Activated naive CD4-positive, alpha-beta T cell treated with anti-CD3 and anti-CD28 coated beads, Interleukin-2, amount 50 U/mL, for 16 hours (primary cell): Measurements from ENCODE around the gene NDUFS6.
"Not testable (repeated sequence)": the region's sequence is repeated elsewhere in the genome, so short reads cannot be mapped to it uniquely, and the experiment has no call there.

ENCODE experiments used
- DNase-seq: peaks from one replicate; pipeline ENCODE4 v3.0.0-alpha.2; 2020

NDUFS6 gene

DNA sequence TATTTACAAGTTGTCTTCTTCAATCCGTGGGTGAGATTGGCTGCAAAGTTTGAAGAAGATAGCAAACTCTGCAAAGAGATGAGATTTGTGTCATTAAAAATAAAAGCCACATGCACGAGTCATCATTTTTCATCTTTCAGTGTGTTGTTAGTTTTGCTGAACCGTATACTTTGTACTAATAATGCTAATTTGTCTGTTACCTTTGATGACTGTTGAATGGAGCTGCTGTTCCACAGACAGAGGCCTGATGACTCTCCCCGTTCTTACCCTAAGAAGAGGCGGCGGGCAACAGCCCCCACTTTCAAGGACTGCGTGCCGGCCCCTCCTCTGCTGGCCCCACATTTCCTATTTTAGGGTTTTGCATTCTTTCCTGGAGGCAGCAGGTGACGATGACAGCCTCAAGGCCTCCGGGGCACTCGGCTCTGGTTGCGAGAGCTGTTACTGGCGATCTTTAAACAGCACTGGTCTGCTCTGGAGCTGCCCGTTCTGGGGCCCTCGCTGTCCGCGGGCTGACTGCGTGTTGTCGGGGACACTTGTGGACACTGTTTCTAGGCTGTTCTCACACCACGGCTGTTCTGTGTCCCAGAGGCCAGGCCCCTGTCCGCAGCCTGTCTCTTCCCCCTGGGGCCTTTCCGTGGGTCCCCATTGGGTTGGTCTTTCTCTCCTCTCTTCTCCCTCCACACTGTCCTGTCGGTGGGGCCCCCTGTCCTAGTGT is 35.1 kb downstream of the NDUFS6 start:
- DNase-seq: no peak

DNA sequence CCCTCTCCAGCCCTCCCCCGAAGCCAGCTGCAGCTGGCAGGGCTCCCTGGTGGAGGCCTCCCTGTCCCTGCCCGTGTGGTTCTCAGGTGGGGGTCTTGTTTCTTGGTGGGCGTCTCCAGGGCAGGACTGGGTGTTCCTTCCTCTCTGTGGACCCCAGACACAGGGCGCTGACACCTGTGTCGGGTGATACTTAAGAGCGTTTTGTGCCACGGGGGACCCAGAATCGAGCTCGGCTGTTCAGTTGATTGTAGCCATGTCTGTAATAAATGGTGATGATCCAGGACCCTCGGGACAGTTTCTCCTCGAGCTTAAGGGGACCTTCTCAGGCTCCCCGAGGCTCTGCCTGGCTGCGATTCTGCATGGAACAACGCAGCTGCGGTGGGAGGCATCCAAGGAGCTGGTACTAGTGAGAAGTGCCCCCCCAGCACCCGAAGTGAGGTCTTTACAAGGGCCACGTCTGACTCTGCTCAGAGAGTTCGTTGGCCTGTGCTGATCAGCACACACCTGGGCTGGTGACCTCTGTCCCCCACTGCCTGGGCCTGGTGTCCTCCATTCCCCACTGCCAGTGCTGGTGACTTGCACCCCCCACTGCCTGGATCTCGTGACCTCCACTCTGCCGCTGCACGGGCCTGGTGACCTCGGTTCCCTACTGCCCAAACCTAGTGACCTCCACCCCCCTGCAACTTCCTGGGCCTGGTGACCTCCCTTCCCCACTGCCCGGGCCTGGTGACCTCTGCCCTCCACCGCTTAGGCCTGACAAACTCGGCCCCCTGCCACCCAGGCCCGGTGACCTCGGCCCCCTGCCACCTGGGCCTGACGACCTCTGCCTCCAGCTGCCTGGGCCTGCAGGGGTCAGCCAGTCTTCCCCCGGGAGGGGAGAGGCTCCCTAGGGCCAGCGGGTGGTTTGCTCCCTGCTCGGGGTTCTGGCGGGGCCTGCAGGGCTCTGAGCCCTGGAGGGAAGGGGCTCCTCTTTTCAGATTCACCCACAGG is 36.0 kb downstream of the NDUFS6 start:
- DNase-seq: no peak

GRCh38 chr5:1838013-1838412 is 36.8 kb downstream of the NDUFS6 start:
- DNase-seq: no peak

- DNase-seq: no peak
Measured at GRCh38 chr5:1840071-1840547, 38.9 kb downstream of the NDUFS6 start.

DNA sequence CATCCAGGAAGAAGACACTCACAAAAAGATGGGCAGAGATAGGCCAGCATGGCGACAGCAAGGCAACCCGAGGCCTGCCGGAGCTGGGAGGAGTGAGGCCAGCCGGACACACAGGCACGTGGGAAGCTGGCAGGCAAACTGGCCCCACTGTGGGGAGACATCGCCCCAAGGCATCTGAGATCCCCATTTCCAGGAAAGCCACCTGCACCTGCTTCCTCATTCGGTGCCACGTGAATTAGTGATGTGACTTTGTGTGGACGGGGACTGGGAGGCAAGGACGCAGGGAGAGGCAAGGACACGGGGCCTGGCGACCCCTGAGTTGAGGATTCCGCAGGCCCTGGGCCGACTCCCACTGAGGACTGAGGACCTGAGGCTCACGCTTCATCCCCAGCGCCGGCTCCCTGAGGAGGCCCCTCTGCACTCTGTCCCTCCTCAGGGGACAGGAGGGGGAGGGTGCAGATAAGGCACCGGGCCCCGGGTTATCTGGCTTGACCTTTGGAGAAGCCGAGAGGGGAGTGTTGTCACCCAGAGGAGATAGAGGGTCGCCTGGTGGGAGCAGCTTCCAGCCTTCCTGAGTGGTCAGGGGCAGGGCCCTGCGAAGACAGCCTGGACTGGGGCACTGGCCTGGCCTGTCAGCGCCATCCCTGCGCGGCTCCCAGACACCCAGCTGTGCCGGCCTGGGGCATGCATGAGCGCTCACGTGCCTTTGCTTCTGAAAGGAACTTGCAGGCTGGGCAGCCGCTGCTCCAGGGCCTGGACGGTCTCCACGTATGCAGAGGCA is 39.7 kb downstream of the NDUFS6 start:
- DNase-seq: no peak

DNA sequence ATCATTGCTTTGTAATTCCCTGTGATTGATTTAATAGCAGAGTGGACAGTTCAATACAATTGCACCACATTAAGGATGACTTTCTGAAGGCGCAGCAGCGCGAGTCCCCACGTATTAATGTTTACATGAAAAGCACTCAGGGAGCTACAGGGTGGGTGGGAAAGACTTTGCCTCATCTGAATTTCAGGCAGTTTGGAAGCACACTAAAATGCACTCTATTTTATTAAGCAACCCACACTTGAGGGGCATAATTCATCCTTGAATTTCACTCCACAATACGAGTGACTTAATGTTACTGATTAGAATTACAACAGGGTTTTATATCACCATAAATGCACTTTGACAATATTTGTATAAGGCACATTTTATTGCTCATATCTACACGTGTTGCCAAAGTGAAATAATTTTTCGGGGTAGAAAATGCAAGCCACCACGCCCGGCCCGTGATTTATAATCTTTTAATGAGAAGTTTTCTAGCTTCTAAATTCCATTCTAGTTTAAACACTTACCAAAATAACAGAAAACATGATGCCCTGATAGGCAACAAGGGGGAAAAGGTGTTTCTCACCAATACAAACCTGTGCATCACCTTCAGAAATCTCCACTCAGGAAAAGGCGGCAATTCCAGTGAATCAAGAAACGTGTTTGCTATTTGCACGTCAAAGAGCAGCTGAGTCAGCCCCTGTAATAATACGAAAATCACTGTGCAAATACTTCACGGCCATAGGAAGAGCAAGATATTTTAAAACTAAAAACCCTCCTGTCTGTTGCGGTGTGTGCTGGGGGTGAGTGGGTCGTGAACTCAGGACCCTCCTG is 41.0 kb downstream of the NDUFS6 start:
- DNase-seq: no peak

- DNase-seq: not testable (repeated sequence)
Measured at GRCh38 chr5:1843761-1844160, 42.6 kb downstream of the NDUFS6 start.

- DNase-seq: no peak
Measured at GRCh38 chr5:1844708-1845436, 43.7 kb downstream of the NDUFS6 start.

DNA sequence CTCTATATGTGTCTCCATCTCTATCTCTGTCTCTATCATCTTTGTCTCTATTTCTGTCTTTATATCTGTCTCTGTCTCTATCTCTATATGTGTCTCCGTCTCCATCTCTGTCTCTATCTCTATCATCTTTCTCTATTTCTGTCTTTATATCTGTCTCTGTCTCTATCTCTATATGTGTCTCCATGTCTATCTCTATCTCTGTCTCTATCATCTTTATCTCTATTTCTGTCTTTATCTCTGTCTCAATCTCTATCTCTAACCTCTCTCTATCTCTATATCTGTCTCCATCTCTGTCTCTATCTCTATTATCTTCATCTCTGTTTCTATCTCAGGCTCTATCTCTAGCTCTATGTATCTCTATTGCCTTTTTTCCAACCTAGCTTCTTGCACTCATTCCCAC is 44.5 kb downstream of the NDUFS6 start:
- no peak for DNase-seq

GRCh38 chr5:1846583-1846982 is 45.4 kb downstream of the NDUFS6 start:
- DNase-seq: no peak

- DNase-seq: no peak
Measured at GRCh38 chr5:1847056-1847455, 45.8 kb downstream of the NDUFS6 start.

GRCh38 chr5:1847611-1848010 is 46.4 kb downstream of the NDUFS6 start:
- DNase-seq: no peak

DNA sequence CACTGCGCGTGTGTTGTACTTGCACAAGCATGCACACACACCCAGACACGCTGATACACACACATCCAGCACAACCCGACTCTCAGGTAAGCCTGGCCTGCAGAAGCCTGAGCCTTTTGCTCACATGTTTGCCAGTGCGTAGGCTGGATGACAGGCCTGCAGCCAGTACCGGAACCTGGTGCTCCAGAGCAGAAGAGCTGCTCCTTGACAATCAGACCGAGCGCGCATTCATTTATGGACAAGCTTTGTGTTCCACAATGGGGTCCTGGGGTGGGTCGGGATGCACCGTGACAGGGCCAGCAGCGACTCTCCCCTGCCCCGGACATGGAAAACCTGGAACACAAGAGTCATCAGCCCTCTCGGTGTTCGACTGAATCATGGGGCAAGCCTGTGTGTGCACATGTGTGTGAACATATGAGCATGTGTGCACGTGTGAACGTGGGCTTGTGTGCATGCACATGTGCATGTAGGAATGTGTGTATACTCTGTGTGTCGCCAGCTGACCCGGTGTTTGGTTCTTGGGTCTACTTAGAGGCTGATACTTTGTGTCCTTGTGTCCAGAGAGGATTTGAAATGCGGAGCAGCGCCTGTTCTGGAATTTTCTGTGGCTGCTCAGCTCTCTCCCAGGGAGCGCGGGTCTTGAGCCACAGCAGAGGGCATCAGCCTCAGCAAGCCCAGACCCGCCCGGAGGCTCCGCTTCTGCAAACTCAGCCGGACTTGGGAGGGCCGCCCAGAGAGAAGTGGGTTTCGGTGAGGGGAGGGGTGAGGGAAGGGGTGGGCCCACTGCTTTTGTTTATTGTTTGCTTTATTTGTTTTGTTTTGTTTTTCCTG is 49.3 kb downstream of the NDUFS6 start:
- DNase-seq: no peak

DNA sequence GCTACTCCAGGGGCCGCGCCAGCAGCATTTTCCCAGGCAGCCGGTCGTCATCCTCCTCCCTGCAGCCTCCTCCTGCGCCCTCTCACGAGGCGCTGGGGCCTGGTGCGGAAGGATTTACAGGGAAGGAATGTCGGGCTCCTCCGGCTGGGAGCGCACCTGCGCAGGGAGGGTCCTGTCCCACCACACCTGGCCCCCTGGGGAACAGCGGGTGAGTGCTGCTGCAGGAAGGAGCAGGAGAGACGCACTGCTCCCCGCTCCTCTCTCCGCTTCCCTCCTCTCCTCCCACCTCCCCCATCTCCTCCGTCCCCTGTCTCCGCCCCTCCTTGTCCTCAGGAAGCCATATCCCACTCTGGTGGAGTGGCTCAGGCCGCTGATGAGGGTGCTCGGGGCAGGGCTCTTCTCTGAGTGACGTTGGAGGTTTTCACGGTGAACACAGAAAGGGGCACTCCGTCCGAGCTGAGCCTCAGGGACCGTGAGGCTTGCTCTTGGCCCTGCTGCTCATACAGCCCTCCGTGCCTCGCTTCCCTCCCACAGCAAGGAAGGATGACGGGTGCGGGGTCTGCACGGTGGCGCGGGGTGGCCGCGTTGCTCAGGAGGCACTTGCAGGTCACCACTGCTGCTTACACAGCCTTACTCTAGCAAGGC is 50.2 kb downstream of the NDUFS6 start:
- DNase-seq: no peak

DNA sequence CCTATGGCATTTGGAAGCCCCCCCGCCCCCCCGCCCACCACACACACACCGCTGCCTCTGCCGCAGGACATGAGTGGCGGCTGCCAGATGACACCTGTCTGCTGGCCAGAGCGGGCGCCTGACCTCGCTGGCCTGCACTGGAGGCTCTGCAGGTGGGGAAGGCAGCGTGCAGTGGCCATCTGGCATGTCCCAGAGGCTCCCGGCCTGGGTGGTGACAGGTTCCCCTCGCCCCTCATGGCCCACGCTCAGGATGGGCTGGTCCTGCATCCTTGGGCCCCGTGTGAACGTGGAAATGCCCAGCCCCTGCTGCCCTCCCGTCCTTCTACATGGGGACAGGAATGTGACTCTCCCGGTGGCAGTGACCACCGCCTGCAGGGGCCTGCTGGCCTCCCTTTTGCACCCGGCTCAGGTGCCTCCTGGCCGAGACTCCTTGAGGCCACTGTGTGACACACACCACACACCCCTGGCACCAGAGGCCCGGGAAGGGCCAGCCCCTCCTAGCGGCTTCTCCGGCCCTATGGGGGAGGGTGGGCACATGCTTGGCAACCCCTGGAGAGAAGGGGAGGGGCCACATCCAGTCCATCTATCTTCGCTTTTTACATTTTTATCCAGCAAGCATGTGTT is 51.2 kb downstream of the NDUFS6 start:
- DNase-seq: no peak

GRCh38 chr5:1853531-1853930 is 52.3 kb downstream of the NDUFS6 start:
- no peak for DNase-seq

GRCh38 chr5:1855075-1855474 is 53.9 kb downstream of the NDUFS6 start:
- DNase-seq: no peak

DNA sequence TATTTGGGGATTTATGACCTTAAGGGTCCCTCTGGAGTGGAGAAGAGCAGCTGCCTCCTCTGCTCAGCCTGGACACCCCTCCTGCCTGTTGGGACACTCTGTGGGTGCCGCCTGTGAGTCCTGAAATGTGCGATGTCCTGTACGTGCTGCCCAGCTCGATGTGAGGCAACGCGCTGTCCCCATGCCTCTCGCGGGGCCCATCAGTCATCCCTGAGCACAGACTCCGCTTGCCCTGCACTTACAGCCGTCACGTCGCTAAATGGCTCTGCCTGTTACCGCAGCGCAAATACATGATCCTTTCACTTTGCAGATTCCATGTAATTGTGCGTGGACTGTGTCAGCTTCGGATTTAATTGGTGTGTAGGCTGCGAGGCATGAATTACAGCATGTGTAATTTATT is 54.4 kb downstream of the NDUFS6 start:
- DNase-seq: no peak

DNA sequence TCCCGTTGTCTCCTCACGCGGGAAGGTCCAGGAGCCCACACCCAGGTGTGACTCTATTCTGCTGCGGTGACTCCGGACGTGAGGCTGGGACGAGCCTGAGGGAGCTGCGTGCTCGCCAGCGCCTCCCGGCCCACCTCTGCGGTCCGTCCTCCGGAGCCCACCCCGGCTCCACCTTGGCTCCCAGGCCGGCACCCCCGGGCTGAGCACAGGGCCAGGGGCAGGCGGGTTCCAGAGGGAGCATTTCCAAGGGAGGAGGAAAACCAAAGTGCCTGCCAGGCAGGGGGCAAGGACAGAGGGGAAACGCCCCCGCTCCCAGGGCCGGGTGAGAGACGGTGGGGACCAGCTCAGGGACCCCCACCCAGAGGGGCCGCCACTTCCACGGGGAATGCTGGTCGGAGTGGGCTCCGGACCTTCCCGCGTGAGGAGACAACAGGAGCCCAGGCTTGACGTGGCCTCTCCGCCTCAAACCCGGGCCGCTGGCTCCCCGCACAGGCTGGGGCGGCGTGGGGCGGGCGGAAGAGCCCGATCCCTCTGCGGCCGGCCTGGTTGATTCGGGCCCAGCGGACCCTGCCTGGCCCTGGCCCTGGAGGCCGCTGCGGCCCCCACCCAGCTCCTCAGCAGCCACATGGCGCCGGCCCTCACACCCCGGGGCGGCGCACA is 55.5 kb downstream of the NDUFS6 start:
- no peak for DNase-seq
